SK-N-SH (cell line): ENCODE results near the gene CNGA1.

Experiments
- CTCF ChIP-seq: fragments of 200-600 bp; sonication (generic); IDR thresholded peaks from 2 replicates; pipeline ENCODE4 v1.6.1; 2017; ENCODE audit warnings: antibody characterized with exemption, mild to moderate bottlenecking, moderate library complexity
- POLR2AphosphoS5 ChIP-seq: IDR thresholded peaks from 2 replicates; pipeline ENCODE4 v1.6.1; 2012; ENCODE audit warnings: low read depth, low read length
- RFX5 ChIP-seq: IDR thresholded peaks from 2 replicates; pipeline ENCODE4 v1.6.1; 2012; ENCODE audit warnings: mild to moderate bottlenecking, improper control_type of control experiment, low read length

GRCh38 chr4:47926667-47927258 lies 89.7 kb downstream of the CNGA1 start:
- TF ChIP-seq RFX5 (no peak), CTCF (peak; percentile 56), POLR2AphosphoS5 (no peak)
